ENCODE data around the gene SFXN2. TPM values are rescaled to one million over a fixed set of nuclear protein-coding genes. Genes with fewer than 3 reads are reported as not detected.

The SFXN2 gene
- polyA plus RNA-seq, 1 donor: 27.3 TPM

DNA sequence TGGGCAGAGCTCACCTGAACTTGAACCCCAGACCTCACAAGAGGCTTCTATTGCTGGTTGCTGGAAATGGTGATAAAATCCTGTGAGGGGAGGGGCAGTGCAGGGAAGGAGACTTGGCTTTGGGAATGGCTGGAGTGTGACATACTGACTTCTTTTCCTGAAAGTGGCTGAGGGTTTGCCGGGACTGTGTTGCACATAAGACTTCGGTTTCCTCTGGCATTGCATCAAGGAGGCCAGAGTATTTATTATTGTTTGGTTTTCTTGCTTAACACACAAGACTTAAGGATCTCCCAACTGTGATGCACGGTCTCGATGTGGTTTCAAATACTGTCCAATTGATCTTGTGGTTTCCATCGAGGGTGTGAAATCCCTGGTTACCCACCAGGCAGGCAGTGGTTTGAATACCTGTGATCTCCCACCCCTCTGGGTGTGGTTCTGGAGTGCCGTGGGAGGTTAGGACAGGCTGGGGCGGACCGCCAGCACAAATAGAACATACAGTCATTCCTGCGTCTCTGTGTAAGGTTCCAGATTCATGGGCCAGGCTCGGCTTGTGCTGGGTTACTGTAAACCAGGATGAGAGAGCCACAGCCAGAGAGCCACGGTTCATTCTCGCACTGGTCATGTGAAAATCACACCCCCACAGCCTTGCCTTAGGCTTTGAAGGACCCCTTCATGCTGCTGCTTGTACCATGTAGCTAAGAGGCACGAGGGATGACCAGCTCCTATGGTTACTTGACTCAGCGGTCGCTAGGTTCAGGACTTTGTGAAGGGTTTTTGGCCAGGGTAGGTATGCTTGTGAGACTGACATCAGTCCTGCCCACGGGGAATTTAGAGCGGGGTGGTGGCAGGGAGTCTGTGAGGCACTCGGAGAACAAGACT is 68.5 kb downstream of the SFXN2 start:
- no peaks in the 10 kb centered on the region for H3K9me3 ChIP-seq (ENCODE audit: control insufficient read depth, low read depth, low read length)
- H3K4me3 ChIP-seq (ENCODE audit: low read length): no peak overlapping the region
- H3K36me3 ChIP-seq (ENCODE audit: control insufficient read depth, insufficient read depth, low read length): peaks cover 4% of the 10 kb centered on the region
- H3K27ac ChIP-seq (ENCODE audit: low read length): peak overlapping the region; percentile 28
- no peaks in the 10 kb centered on the region for H3K27me3 ChIP-seq (ENCODE audit: control insufficient read depth, insufficient read depth, low read length)
- no CpG with 5 or more reads among the region's 18 CpGs for WGBS (ENCODE audit: insufficient coverage, low lambda C conversion rate)
- peak in 1 of 2 donors; percentile 35 for DNase-seq
- peaks cover 21% of the 10 kb centered on the region for H3K4me1 ChIP-seq (ENCODE audit: control insufficient read depth, insufficient read depth, low read length)

DNA sequence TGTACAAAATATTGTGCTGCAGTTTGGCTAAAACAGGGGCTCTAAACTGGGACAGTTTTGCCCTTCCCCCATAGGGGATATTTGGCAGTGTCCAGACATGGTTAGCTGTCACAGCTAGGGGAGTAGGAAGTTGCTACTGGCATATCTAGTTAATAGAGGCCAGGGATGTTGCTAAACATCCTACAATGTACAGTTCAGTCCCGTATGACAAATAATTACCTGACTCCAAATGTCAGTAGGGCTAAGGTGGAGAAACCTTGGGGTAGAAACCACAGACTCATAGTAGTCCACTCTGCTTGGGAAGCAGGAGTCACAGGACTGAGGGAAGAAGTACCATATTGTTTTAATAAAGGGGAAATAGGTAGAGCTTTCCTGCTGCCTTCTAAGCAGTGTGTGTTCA is 69.1 kb downstream of the SFXN2 start:
- no peak overlapping the region for H3K4me3 ChIP-seq (ENCODE audit: low read length)
- H3K4me1 ChIP-seq (ENCODE audit: control insufficient read depth, insufficient read depth, low read length): peaks cover 21% of the 10 kb centered on the region
- WGBS (ENCODE audit: insufficient coverage, low lambda C conversion rate): no CpG with 5 or more reads among the region's 1 CpG
- H3K27ac ChIP-seq (ENCODE audit: low read length): no peak overlapping the region
- DNase-seq: no peak
- H3K9me3 ChIP-seq (ENCODE audit: control insufficient read depth, low read depth, low read length): no peaks in the 10 kb centered on the region
- H3K36me3 ChIP-seq (ENCODE audit: control insufficient read depth, insufficient read depth, low read length): peaks cover 4% of the 10 kb centered on the region
- no peaks in the 10 kb centered on the region for H3K27me3 ChIP-seq (ENCODE audit: control insufficient read depth, insufficient read depth, low read length)

DNA sequence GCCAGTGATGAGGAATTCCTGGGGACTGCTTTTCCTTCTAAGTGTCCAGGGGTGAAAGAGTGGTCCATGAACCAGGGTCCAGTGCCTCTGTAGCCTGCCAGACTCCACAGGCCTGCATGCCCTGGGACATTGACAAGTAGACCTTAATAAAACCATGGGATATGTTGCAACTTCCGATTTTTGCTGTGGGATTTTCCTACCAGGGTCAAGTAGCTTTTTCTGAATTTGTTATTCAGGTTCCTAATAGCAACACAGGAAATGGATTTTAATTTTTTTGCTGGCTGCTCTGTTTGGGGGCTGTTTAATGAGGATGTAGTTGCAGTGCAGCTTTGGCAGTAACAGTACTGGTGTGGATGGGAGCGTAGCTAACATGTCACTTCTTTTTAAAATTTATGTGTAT is 71.4 kb downstream of the SFXN2 start:
- no peaks in the 10 kb centered on the region for H3K27me3 ChIP-seq (ENCODE audit: control insufficient read depth, insufficient read depth, low read length)
- no CpG with 5 or more reads among the region's 2 CpGs for WGBS (ENCODE audit: insufficient coverage, low lambda C conversion rate)
- H3K9me3 ChIP-seq (ENCODE audit: control insufficient read depth, low read depth, low read length): no peaks in the 10 kb centered on the region
- H3K27ac ChIP-seq (ENCODE audit: low read length): no peak overlapping the region
- peaks cover 19% of the 10 kb centered on the region for H3K4me1 ChIP-seq (ENCODE audit: control insufficient read depth, insufficient read depth, low read length)
- no peaks in the 10 kb centered on the region for H3K36me3 ChIP-seq (ENCODE audit: control insufficient read depth, insufficient read depth, low read length)
- no peak overlapping the region for H3K4me3 ChIP-seq (ENCODE audit: low read length)
- peak in 1 of 2 donors; percentile 27 for DNase-seq

DNA sequence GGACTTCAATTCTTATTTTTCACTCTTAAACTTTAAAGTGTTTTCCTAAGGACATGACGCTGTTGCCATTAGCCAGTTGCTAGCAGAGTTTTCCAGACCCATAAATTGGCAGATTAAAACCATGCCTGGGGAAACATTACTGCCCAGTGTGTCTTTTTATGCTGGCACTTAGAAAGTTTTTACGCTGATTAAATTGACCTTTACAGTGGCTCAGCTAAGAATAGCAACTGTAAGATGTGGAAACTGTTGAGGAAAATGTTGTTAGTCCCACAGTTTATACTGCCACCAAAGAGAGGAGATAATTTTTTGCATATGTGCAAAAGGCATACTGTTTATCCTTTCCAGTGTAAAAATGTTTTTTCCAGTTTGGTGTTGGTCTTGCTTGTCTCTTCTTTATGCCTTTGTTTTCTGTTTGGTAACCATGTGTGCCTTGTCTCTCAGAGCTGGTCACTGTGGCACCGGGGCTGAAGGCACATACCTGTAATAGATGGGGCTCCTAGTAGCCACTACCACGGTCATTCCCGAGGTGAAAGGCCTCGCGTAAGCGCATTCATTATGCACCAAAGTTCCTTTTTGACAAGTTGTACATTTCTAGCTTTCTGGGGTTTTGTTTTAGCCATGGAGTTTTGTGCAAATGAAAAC is 77.4 kb downstream of the SFXN2 start:
- DNase-seq: no peak
- 100% methylated on average over 1 of the region's 8 CpGs for WGBS (ENCODE audit: insufficient coverage, low lambda C conversion rate)
- H3K4me3 ChIP-seq (ENCODE audit: low read length): no peak overlapping the region
- H3K4me1 ChIP-seq (ENCODE audit: control insufficient read depth, insufficient read depth, low read length): peaks cover 8% of the 10 kb centered on the region
- H3K36me3 ChIP-seq (ENCODE audit: control insufficient read depth, insufficient read depth, low read length): no peaks in the 10 kb centered on the region
- H3K27ac ChIP-seq (ENCODE audit: low read length): no peak overlapping the region
- no peaks in the 10 kb centered on the region for H3K9me3 ChIP-seq (ENCODE audit: control insufficient read depth, low read depth, low read length)
- no peaks in the 10 kb centered on the region for H3K27me3 ChIP-seq (ENCODE audit: control insufficient read depth, insufficient read depth, low read length)

Other genes with a start within 250 kb of the SFXN2 start
- 56.6 TPM for gene ACTR1A, start 211.9 kb upstream of the SFXN2 start, polyA plus RNA-seq
- 12.9 TPM for gene SUFU, start 210.7 kb upstream of the SFXN2 start, polyA plus RNA-seq
- gene TRIM8, start 70.2 kb upstream of the SFXN2 start, polyA plus RNA-seq: 56.3 TPM
- 9.0 TPM for gene ARL3, start 239 bp upstream of the SFXN2 start, polyA plus RNA-seq
- gene WBP1L, start 29.3 kb downstream of the SFXN2 start, polyA plus RNA-seq: 34.6 TPM
- gene CYP17A1, start 122.8 kb downstream of the SFXN2 start, polyA plus RNA-seq: 0.60 TPM
- 54.6 TPM for gene BORCS7, start 139.6 kb downstream of the SFXN2 start, polyA plus RNA-seq
- gene AS3MT, start 154.8 kb downstream of the SFXN2 start, polyA plus RNA-seq: 15.5 TPM
- gene CNNM2, start 203.7 kb downstream of the SFXN2 start, polyA plus RNA-seq: 12.5 TPM